Daoy (cell line): Measurements from ENCODE around the gene EXOC4. TPM values are rescaled to one million over a fixed set of nuclear protein-coding genes. Genes with fewer than 3 reads are reported as not detected.

ENCODE experiments used
- DNase-seq: peaks from one replicate; pipeline ENCODE4 v3.0.0-alpha.2; 2015; ENCODE audit warnings: low read depth
- total RNA-seq: library from RNA; depleted of rRNA; stranded (reverse); fragments of >200 nt; shearing (Covaris generic); gene quantifications from 2 replicates; pipeline ENCODE4 v1.2.3, GENCODE V29; 2014

The EXOC4 gene
- total RNA-seq, 1 experiment from 2014 or later = 36.9 TPM

- DNase-seq = no peak
Measured at GRCh38 chr7:133428326-133428725, 175.4 kb downstream of the EXOC4 start.

DNA sequence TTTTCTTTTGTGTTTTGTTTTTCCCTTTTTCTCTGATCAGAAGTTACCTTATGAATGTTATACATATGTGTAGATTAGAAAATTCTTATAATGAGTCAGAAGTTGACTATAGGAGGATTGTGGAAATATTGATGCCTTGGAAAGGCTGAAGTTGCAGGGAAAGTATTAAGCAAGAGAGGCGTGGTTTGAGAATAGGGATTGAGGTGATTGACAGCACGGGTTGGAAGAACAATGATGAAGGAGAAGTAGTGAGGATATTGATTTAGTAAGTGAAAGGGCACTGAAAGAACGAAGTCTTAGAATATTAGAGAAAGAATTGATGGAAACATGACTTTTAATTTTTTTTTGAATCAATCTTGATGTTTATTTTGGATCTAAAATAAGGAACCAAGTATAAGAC lies 176.0 kb downstream of the EXOC4 start:
- DNase-seq = no peak

DNA sequence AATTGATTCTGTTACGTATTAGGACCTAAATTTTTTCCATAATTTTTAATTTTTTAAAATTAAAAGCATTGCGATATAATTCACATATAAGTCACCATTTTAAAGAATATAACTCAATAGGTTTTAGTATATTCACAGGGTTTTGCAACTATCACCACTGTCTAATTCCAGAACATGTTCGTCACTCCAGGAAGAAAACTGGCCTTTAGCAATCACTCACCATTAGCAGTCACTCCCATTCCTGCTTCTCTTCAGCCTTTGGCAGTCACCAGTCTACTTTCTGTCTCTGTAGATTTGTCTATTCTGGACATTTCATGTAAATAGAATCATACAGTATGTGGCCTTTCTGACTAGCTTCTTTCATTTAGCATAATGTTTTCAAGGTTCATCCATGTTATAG lies 176.5 kb downstream of the EXOC4 start:
- DNase-seq = no peak

DNA sequence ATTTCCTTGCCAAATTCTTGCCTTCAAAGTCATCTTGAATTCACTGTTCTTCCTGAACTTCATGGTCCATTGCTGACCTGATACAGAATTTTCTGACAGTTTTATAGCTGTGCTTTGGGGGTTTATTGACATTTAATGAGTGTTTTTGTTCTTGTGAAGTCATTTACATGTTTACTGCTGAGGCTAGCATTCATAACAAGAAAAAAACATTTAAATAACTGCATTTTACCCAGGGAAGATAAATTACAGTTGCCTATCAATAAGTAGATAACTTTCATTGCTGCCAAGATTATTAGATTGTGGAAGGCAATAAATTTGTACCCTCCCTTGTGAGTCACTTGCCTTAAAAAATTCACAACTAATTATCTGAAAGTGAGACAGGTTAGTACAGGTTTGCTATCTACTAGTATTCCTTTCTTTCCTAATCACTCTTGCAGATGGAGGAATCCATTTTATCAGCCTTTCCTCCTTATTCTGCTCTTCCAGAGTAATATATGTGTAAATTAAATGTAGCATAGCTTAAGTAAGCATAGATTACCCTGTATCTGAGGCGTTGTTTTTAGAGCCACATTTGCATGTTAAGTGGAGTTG lies 178.4 kb downstream of the EXOC4 start:
- no peak for DNase-seq

- no peak for DNase-seq
Measured at GRCh38 chr7:133433165-133433812, 180.4 kb downstream of the EXOC4 start.

DNA sequence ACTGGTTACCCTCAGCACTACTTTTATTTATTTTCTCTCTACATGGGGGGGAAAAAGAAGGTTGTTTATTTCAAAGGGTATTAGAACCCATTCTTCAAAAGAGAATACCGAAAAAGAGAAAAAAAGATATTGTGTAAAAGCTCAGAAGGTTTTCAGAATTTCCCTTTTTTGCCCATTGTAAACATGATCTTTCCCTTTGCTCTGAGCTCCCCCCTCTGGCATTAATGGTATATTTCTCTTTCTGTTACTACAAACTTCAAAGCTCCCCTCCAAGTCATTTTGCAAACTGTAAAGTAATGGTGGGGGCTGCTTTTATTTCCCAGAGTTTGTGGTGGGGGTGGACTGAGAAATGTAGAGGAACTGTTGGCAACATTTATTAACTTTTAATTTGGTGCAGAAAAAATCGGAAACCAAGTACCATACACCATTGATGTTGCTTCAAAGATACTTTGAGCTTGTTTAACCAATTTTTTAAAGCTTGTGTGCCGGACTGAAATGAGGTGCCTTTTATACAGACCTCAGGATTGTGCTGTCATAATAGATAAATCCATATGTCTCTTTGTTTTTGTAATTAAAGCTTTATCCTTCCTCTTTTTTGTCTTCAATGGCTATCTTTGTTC lies 181.5 kb downstream of the EXOC4 start:
- peak; percentile 25 for DNase-seq

DNA sequence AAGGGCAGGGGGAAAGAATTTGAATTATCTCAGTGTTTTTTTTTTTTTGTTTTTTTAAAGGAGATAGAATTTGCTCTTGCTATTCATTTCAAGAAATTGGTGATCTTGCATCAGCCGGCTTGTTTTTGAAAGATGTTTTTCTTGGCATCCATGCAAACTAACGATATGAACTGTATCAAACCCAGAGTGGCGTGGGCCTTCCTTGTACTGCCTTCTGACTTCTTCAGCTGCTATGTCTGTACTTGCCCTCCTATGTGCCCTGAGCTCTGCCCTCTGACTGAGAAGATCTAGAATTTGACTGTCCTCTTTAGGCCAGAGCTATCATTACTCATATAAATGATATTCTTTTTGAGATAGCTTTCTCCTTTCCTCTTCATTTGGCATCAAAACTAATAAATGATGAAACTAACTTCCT lies 183.1 kb downstream of the EXOC4 start:
- peak; percentile 26 for DNase-seq

GRCh38 chr7:133437544-133437943 lies 184.7 kb downstream of the EXOC4 start:
- no peak for DNase-seq

GRCh38 chr7:133442818-133443217 lies 189.9 kb downstream of the EXOC4 start:
- no peak for DNase-seq

DNA sequence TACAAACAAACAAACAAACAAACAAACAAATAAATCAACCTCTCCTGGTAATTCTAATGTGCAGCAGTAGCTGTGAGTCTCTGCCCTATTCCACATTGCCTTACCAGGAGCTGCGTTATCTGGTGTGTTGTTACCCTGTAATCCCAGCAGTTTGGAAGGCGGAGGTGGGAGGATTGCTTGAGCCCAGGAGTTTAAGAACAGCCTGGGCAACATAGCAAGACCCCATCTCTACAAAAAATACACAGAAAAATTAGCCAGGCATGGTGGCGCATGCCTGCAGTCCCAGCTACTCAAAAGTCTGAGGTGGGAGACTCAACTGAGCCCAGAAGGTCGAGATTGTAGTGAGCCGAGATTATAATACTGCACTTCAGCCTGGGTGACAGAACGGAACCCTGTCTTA lies 192.7 kb downstream of the EXOC4 start:
- no peak for DNase-seq

GRCh38 chr7:133448012-133448411 lies 195.1 kb downstream of the EXOC4 start:
- DNase-seq = no peak

DNA sequence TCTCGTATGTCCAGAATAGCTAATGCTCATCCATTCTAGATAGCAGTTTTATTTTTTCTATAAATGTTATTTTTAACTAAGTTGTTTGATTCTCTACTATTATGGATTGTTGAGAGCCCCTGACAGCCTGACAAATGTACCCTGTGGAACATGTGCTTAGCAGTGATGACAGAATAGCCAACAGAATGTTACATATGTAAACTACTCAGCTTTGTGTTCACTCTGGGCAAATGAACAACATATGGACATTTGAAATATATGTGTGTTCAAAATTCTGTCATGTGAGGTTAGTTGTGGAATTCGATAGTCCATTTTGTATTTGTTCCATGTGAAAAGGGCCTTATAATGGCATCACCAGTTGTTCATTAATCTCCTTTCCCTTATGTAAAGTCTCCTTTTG lies 199.7 kb downstream of the EXOC4 start:
- no peak for DNase-seq

DNA sequence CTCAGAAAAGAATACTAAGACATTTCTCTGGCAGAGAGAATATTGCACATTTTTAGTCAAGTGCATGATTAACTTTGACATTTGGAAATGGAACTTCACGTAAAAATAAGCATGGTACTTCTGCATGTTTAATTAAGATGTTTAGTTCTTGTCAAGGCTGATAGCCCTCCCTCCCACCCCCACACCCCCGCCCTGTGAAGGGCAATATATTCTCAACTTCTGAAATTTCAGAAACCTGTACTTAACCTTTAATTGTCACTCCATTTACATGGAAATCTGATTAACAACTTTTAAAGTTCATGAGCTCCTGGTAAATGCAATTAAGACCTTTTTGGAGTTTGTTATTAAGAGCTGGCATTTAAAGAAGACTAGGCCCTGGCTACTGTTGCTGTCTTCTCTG lies 205.8 kb downstream of the EXOC4 start:
- no peak for DNase-seq

- DNase-seq = no peak
Measured at GRCh38 chr7:133461421-133461820, 208.5 kb downstream of the EXOC4 start.

DNA sequence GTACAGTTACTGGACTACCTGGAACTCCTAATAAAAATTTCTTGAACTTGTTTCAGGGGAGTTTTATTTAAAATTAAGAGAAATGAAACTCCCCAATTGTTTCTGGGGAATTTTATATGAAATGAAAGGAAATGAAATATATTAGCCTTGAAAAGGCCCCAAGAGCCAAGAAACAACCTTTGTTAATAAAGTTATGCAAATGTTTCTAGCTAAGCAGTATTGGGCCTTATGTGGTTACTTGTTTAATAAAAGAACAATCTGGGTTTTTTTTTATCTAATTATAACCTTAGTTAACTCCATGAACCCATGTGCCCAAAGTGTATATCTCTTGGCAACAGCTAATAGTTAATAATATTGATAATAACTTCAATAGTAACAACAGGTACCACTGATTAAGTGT lies 222.8 kb downstream of the EXOC4 start:
- no peak for DNase-seq

DNA sequence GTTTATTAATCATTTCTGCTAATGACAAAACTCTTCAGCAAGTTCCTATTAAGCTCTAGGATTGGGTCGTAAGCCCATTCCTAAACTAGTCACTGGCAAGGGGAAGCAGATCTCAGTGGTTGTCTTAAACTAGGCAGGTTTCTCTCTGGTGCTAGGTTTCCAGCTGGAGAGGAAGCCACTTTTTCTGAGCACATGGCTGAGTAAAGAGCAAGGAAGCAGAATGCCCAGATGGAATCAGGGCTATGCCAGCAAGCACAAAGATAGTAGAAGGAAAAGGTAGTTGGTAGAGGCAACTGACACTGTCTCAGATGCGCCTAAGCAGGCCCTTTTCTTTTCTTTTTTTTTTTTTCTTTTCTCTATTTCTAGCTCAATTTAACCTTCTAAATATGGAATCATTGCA lies 224.9 kb downstream of the EXOC4 start:
- DNase-seq = no peak

GRCh38 chr7:133478591-133479135 lies 225.8 kb downstream of the EXOC4 start:
- no peak for DNase-seq

GRCh38 chr7:133479456-133480065 lies 226.7 kb downstream of the EXOC4 start:
- no peak for DNase-seq

GRCh38 chr7:133480868-133481267 lies 228.0 kb downstream of the EXOC4 start:
- DNase-seq = no peak

GRCh38 chr7:133481676-133482075 lies 228.8 kb downstream of the EXOC4 start:
- DNase-seq = peak; percentile 91

DNA sequence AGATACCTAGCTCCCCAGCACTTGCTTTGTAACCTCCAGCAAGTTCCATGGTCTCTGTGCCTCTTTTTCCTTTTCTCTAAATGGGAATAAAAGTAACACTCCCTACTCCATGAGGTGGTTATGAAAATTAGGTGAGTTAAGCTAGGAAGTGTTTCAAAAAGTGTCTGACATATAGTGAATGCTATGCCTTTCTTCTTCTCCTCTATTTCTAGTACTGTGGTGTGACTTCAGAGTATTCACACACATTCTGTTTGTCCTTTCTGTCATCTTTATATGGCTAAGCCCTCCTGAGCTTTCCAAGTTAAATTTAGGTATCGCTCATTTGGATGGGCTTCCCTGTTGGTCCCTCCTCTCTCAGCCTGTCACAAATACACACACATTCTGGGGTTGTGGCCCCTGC lies 229.7 kb downstream of the EXOC4 start:
- DNase-seq = no peak

GRCh38 chr7:133484086-133484485 lies 231.2 kb downstream of the EXOC4 start:
- DNase-seq = peak; percentile 72

DNA sequence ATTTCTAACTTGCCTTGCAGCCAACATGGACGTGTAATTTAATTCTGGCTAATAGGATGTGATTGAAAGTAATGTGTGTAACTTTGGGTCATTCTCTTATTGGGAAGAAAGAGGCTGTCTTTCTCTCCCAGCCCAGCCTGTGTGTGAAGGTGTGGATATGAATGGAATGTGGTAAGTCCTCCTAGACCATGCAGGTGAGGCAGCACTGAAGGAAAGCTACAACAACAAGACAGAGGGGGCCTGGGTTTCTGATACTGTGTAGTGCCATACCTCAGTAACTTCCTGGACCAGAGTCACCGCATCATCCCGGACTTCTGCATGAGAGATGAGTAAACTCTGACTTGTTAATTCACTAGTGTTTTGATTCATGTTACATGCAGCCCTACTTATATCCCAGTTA lies 237.0 kb downstream of the EXOC4 start:
- DNase-seq = no peak
